ENCODE data around the gene SLC16A9.
A peak's percentile ranks its signal among the peaks of the same experiment; 100 is the strongest.

SLC16A9 gene

DNA sequence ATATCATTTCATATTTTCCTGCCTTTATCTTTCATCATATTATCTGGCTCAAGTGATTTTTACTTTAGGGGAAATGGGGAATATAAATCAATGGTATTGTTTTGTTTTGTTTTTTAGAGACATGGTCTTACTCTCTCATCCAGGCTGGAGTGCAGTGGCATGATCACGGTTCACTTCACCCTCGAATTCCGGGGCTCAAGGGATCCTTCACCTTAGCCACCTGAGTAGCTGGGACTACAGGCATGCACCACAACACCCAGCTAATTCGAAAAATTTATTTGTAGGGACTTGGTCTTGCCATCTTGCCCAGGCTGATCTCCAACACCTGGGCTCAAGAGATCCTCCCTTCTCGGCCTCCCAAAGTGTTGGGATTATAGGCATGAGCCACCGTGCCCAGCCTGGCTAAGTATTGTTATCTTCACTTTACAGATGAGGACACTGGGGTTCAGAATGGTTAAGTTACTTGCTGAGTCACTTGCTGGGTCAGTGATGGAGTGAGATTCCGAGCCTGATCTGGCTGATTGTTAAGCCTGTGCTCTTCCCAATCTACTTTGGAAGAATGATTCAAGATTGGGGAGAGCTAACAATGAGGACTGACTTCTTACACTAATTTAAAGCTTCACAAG is 3.7 kb upstream of the SLC16A9 start:
- H3K4me3 ChIP-seq (replicated peaks in 1 of 2; ENCODE audit: low read depth in 2 of 2, low read length in 2 of 2): no peak overlapping the region
- TF ChIP-seq, protein P1, sequence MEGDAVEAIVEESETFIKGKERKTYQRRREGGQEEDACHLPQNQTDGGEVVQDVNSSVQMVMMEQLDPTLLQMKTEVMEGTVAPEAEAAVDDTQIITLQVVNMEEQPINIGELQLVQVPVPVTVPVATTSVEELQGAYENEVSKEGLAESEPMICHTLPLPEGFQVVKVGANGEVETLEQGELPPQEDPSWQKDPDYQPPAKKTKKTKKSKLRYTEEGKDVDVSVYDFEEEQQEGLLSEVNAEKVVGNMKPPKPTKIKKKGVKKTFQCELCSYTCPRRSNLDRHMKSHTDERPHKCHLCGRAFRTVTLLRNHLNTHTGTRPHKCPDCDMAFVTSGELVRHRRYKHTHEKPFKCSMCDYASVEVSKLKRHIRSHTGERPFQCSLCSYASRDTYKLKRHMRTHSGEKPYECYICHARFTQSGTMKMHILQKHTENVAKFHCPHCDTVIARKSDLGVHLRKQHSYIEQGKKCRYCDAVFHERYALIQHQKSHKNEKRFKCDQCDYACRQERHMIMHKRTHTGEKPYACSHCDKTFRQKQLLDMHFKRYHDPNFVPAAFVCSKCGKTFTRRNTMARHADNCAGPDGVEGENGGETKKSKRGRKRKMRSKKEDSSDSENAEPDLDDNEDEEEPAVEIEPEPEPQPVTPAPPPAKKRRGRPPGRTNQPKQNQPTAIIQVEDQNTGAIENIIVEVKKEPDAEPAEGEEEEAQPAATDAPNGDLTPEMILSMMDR (IDR thresholded peaks at IDR 0.05; ENCODE audit: low read depth, low read length): no peak
- DNase-seq (ENCODE audit: low read depth in 2 of 2): no peak

DNA sequence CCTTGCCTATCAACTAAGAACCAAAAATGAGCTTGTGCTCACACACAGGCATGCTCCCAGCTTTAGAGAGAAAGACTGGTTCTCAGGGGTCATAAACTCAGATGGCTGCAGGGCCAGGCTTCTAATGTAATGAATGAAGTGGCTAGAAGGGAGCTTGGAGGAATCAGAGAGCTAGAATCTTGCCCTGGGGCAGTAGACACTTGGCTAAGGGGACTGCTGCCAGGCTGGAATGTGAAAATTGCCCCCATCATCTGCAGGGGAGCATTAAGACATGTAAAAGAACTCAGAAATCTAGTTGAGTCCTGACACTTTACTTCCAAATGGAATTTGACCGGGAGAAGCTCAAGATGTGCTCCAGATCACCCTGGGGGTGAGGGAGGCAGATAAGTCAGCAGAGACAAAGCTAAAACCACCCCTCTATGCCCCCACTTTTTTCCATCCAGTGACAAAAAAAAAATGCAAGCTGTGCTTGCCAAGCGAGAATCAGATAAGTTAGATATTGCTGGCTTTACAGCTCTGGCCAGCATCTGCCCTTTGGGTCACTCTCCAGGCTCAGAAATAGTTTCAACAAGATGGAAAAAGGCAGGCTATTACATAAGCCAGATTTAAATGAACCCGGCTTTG is 2.3 kb upstream of the SLC16A9 start:
- no peak overlapping the region for H3K4me3 ChIP-seq (replicated peaks in 1 of 2; ENCODE audit: low read depth in 2 of 2, low read length in 2 of 2)
- TF ChIP-seq, protein P1 (IDR thresholded peaks at IDR 0.05; ENCODE audit: low read depth, low read length): no peak
- peak in 1 of 2 donors; percentile 5 for DNase-seq (ENCODE audit: low read depth in 2 of 2)

DNA sequence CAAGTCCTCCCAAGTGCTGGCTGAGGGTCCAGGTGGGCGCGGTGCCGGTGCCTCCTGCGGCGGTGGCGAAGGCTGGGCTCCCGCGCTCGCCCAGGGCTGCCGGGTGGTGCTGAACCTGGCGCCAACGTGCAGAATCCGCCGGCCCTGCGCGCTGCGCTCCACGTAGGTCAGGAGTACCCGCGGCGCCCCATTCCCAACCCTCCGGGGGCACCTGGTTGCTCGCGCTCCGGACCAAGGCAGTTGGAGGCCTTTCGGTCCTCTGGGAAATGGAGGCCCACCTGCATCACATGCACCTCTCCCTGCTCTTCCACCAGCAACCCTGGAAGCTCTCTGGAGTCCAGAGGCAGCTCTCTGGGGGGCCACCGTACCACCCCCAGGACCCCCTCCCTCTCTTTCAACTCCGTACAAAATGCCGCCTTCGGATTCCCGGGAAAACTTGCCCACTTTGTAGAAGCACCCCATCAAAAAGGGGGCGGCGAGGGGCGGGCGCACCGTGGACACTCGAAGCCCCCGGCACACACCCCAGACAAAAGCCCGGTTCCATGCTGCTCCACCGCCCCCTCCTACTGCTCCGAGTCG is 745 bp downstream of the SLC16A9 start:
- TF ChIP-seq, protein P1 (IDR thresholded peaks at IDR 0.05; ENCODE audit: low read depth, low read length): no peak
- DNase-seq (ENCODE audit: low read depth in 2 of 2): peak; percentile 4 to 9
- peak overlapping the region; percentile 56 to 58 for H3K4me3 ChIP-seq (replicated peaks in 1 of 2; ENCODE audit: low read depth in 2 of 2, low read length in 2 of 2)

DNA sequence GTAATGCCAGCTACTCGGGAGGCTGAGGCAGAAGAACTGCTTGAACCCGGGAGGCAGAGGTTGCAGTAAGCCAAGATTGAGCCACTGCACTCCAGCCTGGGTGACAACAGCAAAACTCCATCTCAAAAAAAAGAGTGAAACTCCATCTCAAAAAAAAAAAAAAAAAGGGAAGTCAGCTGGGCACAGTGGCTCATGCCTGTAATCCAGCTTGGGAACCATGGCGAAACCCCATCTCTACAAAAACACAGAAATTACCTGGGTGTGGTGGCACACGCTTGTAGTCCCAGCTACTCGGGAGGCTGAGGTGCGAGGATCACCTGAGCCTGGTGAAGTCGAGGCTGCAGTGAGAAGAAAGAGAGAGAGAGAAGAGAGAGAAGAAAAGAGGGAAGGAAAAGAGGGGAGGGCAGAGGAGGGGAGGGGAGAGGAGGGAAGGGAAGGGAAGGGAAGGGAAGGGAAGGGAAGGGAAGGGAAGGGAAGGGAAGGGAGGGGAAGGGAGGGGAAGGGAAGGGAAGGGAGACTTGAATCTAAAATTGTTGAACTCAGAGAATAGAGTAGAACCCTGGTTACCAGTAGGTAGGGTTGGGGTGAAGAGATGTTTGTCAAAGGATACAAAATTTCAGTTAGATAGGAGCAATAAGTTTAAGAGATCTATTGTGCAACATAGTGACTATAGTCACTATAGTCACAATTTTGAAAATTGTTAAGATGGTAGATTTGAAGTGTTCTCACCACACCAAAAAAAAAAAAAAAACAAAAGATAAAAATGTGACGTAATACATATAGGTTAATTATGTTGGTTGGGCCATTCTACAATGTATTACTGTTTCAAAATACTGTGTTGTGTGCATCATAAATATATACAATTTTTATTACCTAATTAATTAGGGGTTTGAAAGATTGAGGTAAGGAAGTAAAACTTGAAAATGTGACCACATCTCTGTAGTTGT is 2.5 kb downstream of the SLC16A9 start:
- TF ChIP-seq, protein P1 (IDR thresholded peaks at IDR 0.05; ENCODE audit: low read depth, low read length): no peak
- no peak overlapping the region for H3K4me3 ChIP-seq (replicated peaks in 1 of 2; ENCODE audit: low read depth in 2 of 2, low read length in 2 of 2)
- DNase-seq (ENCODE audit: low read depth in 2 of 2): no peak

DNA sequence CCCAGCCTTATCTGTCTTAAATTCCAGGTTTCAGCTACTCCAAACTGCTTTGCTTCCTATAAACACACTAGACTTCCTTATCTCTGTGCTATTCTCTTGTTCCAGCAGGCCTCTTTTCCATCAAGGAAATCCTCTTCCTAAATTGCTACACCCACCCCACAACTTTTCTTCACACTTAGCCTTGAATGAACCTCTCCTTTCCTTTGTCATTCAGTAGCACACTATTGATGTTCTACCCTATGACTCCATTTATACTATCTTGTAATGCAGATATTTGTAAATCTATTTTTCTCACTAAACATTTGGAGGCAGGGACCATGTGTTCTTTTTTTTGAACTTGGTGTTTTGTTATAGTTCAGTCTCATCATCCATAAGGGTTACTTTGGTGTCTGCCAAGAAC is 3.7 kb downstream of the SLC16A9 start:
- DNase-seq (ENCODE audit: low read depth in 2 of 2): no peak
- TF ChIP-seq, protein P1 (IDR thresholded peaks at IDR 0.05; ENCODE audit: low read depth, low read length): no peak
- no peak overlapping the region for H3K4me3 ChIP-seq (replicated peaks in 1 of 2; ENCODE audit: low read depth in 2 of 2, low read length in 2 of 2)

DNA sequence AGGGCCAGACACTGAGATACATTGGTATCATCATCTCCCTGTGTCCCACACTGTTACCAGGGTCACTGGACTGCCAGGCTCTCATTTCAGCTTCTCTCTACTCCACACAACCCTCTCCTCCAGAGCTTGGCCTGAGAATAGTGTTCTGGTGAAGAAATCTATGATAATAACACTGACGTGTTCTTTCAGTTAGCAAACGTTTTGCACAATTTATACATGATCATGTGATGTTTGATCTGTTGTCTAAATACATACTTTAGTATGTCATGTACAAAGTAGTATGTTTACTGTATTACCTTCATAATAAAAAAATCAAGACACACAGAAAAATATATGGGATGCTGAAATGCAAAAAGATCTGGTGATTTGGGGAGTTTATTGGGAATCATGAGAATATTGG is 5.0 kb downstream of the SLC16A9 start:
- DNase-seq (ENCODE audit: low read depth in 2 of 2): peak in 1 of 2 donors; percentile 3
- H3K4me3 ChIP-seq (replicated peaks in 1 of 2; ENCODE audit: low read depth in 2 of 2, low read length in 2 of 2): no peak overlapping the region
- TF ChIP-seq, protein P1 (IDR thresholded peaks at IDR 0.05; ENCODE audit: low read depth, low read length): no peak
